GM12878 (cell line): ENCODE results near the gene BORCS6. TPM values are rescaled to one million over a fixed set of nuclear protein-coding genes. Genes with fewer than 3 reads are reported as not detected.
A peak's percentile ranks its signal among the peaks of the same experiment; 100 is the strongest.

Experiments used
- ATF2 ChIP-seq: IDR thresholded peaks from 2 replicates; pipeline ENCODE4 v1.6.1; 2012; ENCODE audit warnings: low read length, inconsistent platforms
- BRCA1 ChIP-seq: IDR thresholded peaks from 2 replicates; pipeline ENCODE4 v1.6.1; 2011; ENCODE audit warnings: low read depth, low read length, improper control_type of control experiment
- CEBPB ChIP-seq, 2 experiments: fragments of 150-350 bp in 1 of 2; IDR thresholded peaks; 2 replicates each; pipeline ENCODE4 v1.6.1; 2012 to 2014; ENCODE audit warnings: low read depth in 2 of 2, low read length in 2 of 2, borderline replicate concordance in 1 of 2, inconsistent platforms in 1 of 2
- CHD1 ChIP-seq: IDR thresholded peaks from 2 replicates; pipeline ENCODE4 v1.6.1; 2012; ENCODE audit warnings: low read depth, low read length, improper control_type of control experiment
- CHD2 ChIP-seq: IDR thresholded peaks from 2 replicates; pipeline ENCODE4 v1.6.1; 2011; ENCODE audit warnings: low read depth, low read length, improper control_type of control experiment, borderline replicate concordance
- E2F8 ChIP-seq: fragments of 450-650 bp; IDR thresholded peaks from 2 replicates; pipeline ENCODE4 v1.6.1; 2018; ENCODE audit warnings: mild to moderate bottlenecking, low read depth, moderate library complexity; ENCODE audit not compliant: partially characterized antibody
- EZH2 ChIP-seq: IDR thresholded peaks from 2 replicates; pipeline ENCODE4 v1.6.1; 2012; ENCODE audit warnings: low read depth, mild to moderate bottlenecking, control low read depth, inconsistent platforms, low read length, borderline replicate concordance; ENCODE audit not compliant: control insufficient read depth
- HDAC6 ChIP-seq: fragments of 200-600 bp; sonication (generic); IDR thresholded peaks from one replicate; pipeline ENCODE4 v1.8.0; 2017; ENCODE audit warnings: antibody characterized with exemption; ENCODE audit not compliant: unreplicated experiment
- KAT2A ChIP-seq: conservative IDR thresholded peaks from 2 replicates; pipeline ENCODE4 v1.6.1; 2011; ENCODE audit warnings: low read depth, low read length; ENCODE audit not compliant: control insufficient read depth
- KLF5 ChIP-seq: fragments of 450-650 bp; IDR thresholded peaks from 2 replicates; pipeline ENCODE4 v1.6.1; 2014; ENCODE audit warnings: mild to moderate bottlenecking; ENCODE audit not compliant: partially characterized antibody
- MYB ChIP-seq: fragments of 150-350 bp; IDR thresholded peaks from 2 replicates; pipeline ENCODE4 v1.6.1; 2014; ENCODE audit warnings: mild to moderate bottlenecking, low read depth, low read length, borderline replicate concordance
- NR2F1 ChIP-seq: fragments of 450-650 bp; conservative IDR thresholded peaks from 2 replicates; pipeline ENCODE4 v1.6.1; 2017; ENCODE audit warnings: mild to moderate bottlenecking
- POU2F2 ChIP-seq: IDR thresholded peaks from 3 replicates; pipeline ENCODE4 v1.6.1; 2011; ENCODE audit warnings: low read depth, mild to moderate bottlenecking, low read length, borderline replicate concordance
- RAD51 ChIP-seq: fragments of 450-650 bp; IDR thresholded peaks from 2 replicates; pipeline ENCODE4 v1.6.1; 2016; ENCODE audit warnings: moderate library complexity, mild to moderate bottlenecking, inconsistent platforms
- RELB ChIP-seq: fragments of 450-650 bp; IDR thresholded peaks from 2 replicates; pipeline ENCODE4 v1.6.1; 2017; ENCODE audit warnings: low read depth, mild to moderate bottlenecking, moderate library complexity
- STAT3 ChIP-seq: IDR thresholded peaks from 2 replicates; pipeline ENCODE4 v1.6.1; 2011; ENCODE audit warnings: low read depth, low read length, improper control_type of control experiment
- USF2 ChIP-seq: IDR thresholded peaks from 2 replicates; pipeline ENCODE4 v1.6.1; 2011; ENCODE audit warnings: low read depth, low read length, improper control_type of control experiment, borderline replicate concordance
- ZNF622 ChIP-seq: fragments of 450-650 bp; IDR thresholded peaks from 2 replicates; pipeline ENCODE4 v1.6.1; 2017; ENCODE audit warnings: mild to moderate bottlenecking, inconsistent platforms
- ZZZ3 ChIP-seq: IDR thresholded peaks from 2 replicates; pipeline ENCODE4 v1.6.1; 2011; ENCODE audit warnings: low read depth; ENCODE audit not compliant: control insufficient read depth, insufficient read length
- polyA plus RNA-seq, 11 experiments: library from polyadenylated mRNA; depleted of rRNA in 4 of 11; unstranded in 6 of 11; stranded (reverse) in 5 of 11; fragments of >200 nt; fragmentation: Nextera tagmentation in 4 of 11; fragmentation: Illumina TruSeq in 1 of 11; extraction: Ambion mirVana in 4 of 11; extraction: Trizol in 1 of 11; gene quantifications; 1 replicate in 1 of 11; 2 replicates in 10 of 11; pipeline versions ENCODE4 v1.2.1 to v1.2.3, GENCODE V29; 2011 to 2016; ENCODE audit warnings: inconsistent platforms in 2 of 11, missing spikeins in 2 of 11, low read depth in 1 of 11
- total RNA-seq, 4 experiments: library from RNA; depleted of rRNA in 3 of 4; stranded (reverse); fragments of >200 nt in 3 of 4; fragmentation: Illumina TruSeq in 1 of 4; extraction: Trizol in 1 of 4; gene quantifications; 2 replicates each; pipeline versions ENCODE4 v1.2.1 to v1.2.3, GENCODE V29; 2013 to 2021
- TF ChIP-seq, protein P1 (sequence below): IDR thresholded peaks from 2 replicates; pipeline ENCODE4 v1.6.1; 2011; ENCODE audit warnings: borderline replicate concordance, low read depth, mild to moderate bottlenecking, moderate library complexity, low read length; ENCODE audit not compliant: insufficient read depth, poor library complexity, severe bottlenecking
- TF ChIP-seq, protein P2 (sequence below): IDR thresholded peaks from 2 replicates; pipeline ENCODE4 v1.6.1; 2011; ENCODE audit warnings: borderline replicate concordance, low read depth, mild to moderate bottlenecking, moderate library complexity, mixed read lengths, low read length; ENCODE audit not compliant: insufficient read depth; ENCODE audit errors: extremely low read length

Gene BORCS6
- total and polyA plus RNA-seq, 10 of the 15 experiments (the other 5 are each of a cell fraction or from before 2014, with no cell fraction given): 0.37 to 14.1 (median 6.7) TPM

DNA sequence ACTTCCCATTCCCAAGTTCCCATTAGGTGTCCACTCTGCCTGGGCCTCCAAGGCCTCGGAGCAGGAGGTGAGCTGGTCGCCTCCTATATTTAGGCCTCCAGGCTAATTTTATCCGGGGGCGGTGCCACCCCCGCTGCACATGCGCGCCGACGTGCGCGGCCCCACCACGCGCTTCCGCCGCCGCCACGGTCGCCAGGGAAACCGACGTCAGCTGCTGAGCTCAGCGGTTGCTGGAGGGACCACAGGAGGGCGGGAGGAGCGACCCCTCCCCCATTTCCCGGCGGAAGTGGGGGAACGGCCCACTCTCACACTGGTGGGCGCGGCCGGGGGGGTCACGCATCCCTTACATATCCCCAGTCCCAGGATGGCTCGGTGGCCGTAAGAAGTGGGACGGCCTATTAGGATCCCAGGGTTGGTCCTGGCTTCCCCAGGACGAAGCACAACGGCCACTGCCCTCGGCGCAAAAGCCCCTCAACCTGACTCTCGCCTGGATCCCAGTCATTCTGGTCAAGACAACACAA lies 38.8 kb downstream of the BORCS6 start (continued):
- TF ChIP-seq ZNF622 (no peak), EZH2 (no peak), USF2 (no peak), MYB (no peak), ZZZ3 (no peak), KLF5 (peak; percentile 51), CEBPB (IDR thresholded peaks at IDR 0.05; ENCODE audit: borderline replicate concordance in 1 of 2, low read depth in 2 of 2, low read length in 2 of 2) (no peak), KAT2A (no peak), HDAC6 (no peak), RAD51 (no peak), POU2F2 (no peak; the same call in 2 of the 3 replicates), RELB (peak; percentile 67; the same call in 1 of the 2 replicates), CHD1 (no peak), STAT3 (no peak), E2F8 (no peak), ATF2 (no peak), BRCA1 (no peak), NR2F1 (peak; percentile 67), CHD2 (peak; percentile 89)
- TF ChIP-seq, protein P1, sequence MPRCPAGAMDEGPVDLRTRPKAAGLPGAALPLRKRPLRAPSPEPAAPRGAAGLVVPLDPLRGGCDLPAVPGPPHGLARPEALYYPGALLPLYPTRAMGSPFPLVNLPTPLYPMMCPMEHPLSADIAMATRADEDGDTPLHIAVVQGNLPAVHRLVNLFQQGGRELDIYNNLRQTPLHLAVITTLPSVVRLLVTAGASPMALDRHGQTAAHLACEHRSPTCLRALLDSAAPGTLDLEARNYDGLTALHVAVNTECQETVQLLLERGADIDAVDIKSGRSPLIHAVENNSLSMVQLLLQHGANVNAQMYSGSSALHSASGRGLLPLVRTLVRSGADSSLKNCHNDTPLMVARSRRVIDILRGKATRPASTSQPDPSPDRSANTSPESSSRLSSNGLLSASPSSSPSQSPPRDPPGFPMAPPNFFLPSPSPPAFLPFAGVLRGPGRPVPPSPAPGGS: no peak
- TF ChIP-seq, protein P2, sequence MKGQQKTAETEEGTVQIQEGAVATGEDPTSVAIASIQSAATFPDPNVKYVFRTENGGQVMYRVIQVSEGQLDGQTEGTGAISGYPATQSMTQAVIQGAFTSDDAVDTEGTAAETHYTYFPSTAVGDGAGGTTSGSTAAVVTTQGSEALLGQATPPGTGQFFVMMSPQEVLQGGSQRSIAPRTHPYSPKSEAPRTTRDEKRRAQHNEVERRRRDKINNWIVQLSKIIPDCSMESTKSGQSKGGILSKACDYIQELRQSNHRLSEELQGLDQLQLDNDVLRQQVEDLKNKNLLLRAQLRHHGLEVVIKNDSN: peak; percentile 51
